ENCODE measurements around the gene ADPRM.

DNA sequence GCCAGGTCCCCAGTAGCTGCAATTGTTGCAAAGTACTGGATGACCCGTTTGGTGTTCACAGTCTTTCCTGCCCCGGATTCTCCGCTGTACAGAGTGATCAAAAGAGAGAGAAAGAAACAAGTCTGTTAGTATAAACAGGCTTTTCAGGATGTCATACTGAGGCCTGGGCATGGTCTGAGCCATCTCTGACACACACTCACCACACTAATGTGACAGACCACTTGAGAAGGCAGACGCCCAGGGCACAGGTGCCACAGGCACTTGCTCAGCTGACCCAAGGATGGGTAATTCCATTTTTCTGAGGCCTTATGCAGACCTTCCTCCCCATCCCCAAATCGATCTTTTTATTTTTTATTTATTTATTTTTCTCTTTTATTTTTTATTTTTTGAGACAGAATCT lies 47.8 kb upstream of the ADPRM start:
- TF ChIP-seq, protein P1, sequence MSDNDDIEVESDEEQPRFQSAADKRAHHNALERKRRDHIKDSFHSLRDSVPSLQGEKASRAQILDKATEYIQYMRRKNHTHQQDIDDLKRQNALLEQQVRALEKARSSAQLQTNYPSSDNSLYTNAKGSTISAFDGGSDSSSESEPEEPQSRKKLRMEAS (CRISPR knock-in tag; IDR thresholded peaks at IDR 0.05) = no peak
- TF ChIP-seq, protein P2, sequence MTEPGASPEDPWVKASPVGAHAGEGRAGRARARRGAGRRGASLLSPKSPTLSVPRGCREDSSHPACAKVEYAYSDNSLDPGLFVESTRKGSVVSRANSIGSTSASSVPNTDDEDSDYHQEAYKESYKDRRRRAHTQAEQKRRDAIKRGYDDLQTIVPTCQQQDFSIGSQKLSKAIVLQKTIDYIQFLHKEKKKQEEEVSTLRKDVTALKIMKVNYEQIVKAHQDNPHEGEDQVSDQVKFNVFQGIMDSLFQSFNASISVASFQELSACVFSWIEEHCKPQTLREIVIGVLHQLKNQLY (CRISPR knock-in tag; IDR thresholded peaks at IDR 0.05) = no peak
- no peak for TF ChIP-seq FOXJ3 (CRISPR knock-in tag; IDR thresholded peaks at IDR 0.05; ENCODE audit: borderline replicate concordance)
- TF ChIP-seq, protein P3, sequence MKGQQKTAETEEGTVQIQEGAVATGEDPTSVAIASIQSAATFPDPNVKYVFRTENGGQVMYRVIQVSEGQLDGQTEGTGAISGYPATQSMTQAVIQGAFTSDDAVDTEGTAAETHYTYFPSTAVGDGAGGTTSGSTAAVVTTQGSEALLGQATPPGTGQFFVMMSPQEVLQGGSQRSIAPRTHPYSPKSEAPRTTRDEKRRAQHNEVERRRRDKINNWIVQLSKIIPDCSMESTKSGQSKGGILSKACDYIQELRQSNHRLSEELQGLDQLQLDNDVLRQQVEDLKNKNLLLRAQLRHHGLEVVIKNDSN (CRISPR knock-in tag; IDR thresholded peaks at IDR 0.05) = no peak
- TF ChIP-seq NR2C2 (CRISPR knock-in tag; IDR thresholded peaks at IDR 0.05) = no peak
- TF ChIP-seq, protein P4, sequence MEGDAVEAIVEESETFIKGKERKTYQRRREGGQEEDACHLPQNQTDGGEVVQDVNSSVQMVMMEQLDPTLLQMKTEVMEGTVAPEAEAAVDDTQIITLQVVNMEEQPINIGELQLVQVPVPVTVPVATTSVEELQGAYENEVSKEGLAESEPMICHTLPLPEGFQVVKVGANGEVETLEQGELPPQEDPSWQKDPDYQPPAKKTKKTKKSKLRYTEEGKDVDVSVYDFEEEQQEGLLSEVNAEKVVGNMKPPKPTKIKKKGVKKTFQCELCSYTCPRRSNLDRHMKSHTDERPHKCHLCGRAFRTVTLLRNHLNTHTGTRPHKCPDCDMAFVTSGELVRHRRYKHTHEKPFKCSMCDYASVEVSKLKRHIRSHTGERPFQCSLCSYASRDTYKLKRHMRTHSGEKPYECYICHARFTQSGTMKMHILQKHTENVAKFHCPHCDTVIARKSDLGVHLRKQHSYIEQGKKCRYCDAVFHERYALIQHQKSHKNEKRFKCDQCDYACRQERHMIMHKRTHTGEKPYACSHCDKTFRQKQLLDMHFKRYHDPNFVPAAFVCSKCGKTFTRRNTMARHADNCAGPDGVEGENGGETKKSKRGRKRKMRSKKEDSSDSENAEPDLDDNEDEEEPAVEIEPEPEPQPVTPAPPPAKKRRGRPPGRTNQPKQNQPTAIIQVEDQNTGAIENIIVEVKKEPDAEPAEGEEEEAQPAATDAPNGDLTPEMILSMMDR (IDR thresholded peaks at IDR 0.05) = no peak

Measured in WTC11 (cell line).